ENCODE measurements around the gene IQSEC3.
"Not testable (repeated sequence)": the region's sequence is repeated elsewhere in the genome, so short reads cannot be mapped to it uniquely, and the experiment has no call there.

- TF ChIP-seq, protein P1, sequence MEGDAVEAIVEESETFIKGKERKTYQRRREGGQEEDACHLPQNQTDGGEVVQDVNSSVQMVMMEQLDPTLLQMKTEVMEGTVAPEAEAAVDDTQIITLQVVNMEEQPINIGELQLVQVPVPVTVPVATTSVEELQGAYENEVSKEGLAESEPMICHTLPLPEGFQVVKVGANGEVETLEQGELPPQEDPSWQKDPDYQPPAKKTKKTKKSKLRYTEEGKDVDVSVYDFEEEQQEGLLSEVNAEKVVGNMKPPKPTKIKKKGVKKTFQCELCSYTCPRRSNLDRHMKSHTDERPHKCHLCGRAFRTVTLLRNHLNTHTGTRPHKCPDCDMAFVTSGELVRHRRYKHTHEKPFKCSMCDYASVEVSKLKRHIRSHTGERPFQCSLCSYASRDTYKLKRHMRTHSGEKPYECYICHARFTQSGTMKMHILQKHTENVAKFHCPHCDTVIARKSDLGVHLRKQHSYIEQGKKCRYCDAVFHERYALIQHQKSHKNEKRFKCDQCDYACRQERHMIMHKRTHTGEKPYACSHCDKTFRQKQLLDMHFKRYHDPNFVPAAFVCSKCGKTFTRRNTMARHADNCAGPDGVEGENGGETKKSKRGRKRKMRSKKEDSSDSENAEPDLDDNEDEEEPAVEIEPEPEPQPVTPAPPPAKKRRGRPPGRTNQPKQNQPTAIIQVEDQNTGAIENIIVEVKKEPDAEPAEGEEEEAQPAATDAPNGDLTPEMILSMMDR (conservative IDR thresholded peaks at IDR 0.05; ENCODE audit: low read length): not testable (repeated sequence)
- not testable (repeated sequence) for TF ChIP-seq EZH2phosphoT487 (IDR thresholded peaks at IDR 0.05; ENCODE audit: borderline replicate concordance, low read depth, low read length)
Observed at GRCh38 chr12:52902-53734, 13.4 kb upstream of the IQSEC3 start.

Data from OCI-LY7 (cell line).